ENCODE data around the gene ERRFI1.

GRCh38 chr1:8024329-8024728 is 1.8 kb downstream of the ERRFI1 start:
- TF ChIP-seq CTCF (IDR thresholded peaks at IDR 0.05; ENCODE audit: control extremely low read depth in 1 of 3, insufficient read depth in 1 of 3, low read depth in 1 of 3, low read length in 3 of 3) (no peak), YY1 (IDR thresholded peaks at IDR 0.05; ENCODE audit: low read depth, low read length) (no peak), POLR2A (IDR thresholded peaks at IDR 0.05; ENCODE audit: control extremely low read depth in 1 of 2, low read depth in 2 of 2, low read length in 2 of 2) (no peak), KDM1A (IDR thresholded peaks at IDR 0.05; ENCODE audit: borderline replicate concordance, low read length) (no peak), NRF1 (IDR thresholded peaks at IDR 0.05; ENCODE audit: low read depth, low read length) (no peak), BCL11A (IDR thresholded peaks at IDR 0.05; ENCODE audit: low read depth in 2 of 2, low read length in 2 of 2) (no peak), CEBPB (IDR thresholded peaks at IDR 0.05; ENCODE audit: low read depth, low read length) (no peak), ATF3 (IDR thresholded peaks at IDR 0.05; ENCODE audit: insufficient read depth, low read depth, low read length) (no peak), CBX8 (IDR thresholded peaks at IDR 0.05; ENCODE audit: borderline replicate concordance, low read depth, low read length) (no peak)

All from H1 (cell line).